GM21737 (cell line): ENCODE data around the gene DYNC1I1.

Experiments used
- ATAC-seq: cut with Tn5 transposase; IDR thresholded peaks from one replicate; pipeline ENCODE4 v1.9.1; 2021; ENCODE audit warnings: mild to moderate bottlenecking, moderate library complexity; ENCODE audit not compliant: unreplicated experiment

Gene DYNC1I1

DNA sequence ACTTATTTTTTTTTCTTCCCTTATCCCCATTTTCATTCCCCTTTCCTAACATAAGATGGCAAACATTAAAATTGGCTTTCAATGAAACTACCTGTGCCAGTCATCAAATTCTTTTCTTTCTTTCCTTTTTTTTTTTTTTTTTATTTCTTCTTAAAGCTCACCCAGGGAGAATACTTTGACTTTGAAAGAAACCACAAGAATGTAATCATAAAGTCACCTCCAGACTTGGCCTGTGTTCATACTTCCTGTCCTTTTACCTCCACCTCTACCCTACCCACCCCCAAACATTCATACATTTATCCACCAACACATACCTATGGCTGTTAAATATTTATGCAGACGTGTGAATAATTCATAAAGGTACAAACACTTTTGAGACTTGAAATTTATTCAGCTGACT lies 295.0 kb downstream of the DYNC1I1 start:
- ATAC-seq = no peak

DNA sequence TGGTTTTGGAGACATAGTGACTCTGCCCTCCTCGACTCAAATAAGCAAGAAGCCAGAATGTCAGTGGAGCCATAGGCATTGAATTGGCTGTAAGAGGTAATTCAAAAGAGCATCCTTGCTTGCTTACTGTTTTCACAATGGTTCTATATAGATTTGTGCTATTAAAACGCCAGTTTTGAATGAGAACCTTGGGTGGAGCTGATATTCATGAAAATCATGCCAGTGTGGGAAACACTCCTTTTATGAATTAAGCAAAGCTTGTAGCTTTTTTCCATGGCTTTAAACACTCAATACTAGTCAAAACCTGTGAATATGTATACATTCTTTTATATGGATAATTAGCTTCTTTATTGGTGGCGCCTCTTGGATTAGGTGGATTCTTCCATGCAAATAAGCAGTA lies 297.0 kb downstream of the DYNC1I1 start:
- no peak for ATAC-seq

DNA sequence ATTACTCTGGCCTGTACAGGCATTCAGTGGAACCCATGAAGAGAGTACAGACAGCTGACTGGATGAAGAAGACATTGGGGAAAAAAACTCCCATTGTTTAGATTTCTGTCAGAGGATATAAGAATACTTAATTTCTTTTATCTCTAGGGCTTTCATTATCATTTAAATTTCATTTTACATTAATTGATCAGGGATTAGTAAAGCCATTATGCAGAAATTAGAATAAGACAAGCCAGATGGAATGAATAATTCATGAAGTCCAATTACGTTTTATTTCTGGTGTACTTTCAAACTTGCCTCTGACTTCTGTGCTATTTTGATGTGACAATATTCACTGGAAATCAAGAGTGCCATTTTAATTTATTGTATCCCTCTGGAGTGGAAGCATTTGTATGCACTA lies 302.5 kb downstream of the DYNC1I1 start:
- no peak for ATAC-seq

DNA sequence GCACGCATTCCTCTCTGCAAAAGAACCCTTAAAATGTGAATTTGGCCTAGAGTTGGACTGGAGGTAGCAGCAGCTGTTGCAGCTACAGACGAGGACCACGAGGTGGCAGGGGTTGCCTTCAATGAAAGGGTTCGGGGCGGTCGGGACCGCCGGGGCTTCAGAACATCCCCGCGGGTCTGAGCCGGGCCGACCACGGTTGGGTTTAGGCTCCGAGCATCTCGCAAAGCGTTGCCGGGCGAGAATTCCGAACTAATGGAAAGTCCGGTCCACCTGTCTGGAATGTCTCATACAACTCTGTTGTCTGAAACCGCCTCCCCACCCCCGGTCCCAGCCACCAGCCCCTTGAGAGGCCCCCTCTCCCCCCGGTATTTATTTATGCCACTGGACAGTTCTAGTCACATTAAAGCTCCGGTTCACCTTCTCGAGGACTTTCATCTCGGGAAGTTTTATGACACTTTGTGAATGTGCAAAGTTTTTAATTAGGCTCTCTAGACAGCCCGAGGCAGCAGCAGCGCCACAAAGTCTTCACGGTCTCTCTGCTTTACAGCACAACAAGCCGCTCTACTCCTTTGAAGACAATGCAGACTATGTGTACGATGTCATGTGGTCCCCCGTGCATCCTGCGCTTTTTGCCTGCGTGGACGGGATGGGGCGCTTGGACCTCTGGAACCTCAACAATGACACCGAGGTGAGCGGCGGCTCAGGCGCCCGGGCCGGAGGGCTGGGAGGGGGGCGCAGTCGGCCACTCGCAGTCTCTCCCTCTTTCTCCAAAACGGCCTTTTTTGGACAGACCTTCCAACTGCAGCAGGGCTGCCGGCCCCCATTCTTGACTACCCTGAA lies 303.4 kb downstream of the DYNC1I1 start:
- peak; percentile 84 for ATAC-seq

DNA sequence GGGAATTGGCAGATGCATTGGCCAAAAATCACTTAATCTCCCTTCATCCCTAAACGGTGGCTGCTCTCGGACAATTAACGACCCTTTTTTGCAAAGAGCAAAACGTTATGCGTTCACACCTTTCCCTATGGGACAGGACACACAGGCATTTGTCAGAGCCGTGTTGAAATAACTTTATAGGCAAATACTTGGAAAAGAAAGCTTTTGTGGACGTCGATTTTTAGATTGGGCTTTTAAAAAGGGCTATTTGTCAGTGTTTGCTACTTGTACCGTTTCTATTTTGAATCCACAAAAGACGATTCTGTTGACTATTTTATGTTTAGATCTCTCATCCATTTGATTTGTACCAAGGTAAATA lies 304.0 kb downstream of the DYNC1I1 start:
- no peak for ATAC-seq

DNA sequence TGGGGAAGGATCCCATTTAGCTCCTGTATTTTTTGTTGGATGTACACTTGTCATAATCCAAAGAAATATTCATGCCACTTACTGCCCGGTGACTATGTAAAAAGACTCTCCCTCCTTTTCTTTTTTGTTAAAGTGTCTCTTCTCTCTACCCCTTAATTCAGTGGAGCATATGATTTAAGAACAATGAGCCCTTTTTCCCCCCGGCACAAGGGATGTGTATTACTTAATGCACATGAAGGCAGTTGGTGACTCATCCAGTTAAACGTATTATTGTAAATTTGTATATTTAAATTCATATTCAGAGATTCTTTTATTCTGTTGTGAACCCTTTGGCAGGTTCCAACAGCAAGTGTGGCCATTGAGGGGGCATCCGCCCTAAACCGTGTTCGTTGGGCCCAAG lies 307.7 kb downstream of the DYNC1I1 start:
- no peak for ATAC-seq

DNA sequence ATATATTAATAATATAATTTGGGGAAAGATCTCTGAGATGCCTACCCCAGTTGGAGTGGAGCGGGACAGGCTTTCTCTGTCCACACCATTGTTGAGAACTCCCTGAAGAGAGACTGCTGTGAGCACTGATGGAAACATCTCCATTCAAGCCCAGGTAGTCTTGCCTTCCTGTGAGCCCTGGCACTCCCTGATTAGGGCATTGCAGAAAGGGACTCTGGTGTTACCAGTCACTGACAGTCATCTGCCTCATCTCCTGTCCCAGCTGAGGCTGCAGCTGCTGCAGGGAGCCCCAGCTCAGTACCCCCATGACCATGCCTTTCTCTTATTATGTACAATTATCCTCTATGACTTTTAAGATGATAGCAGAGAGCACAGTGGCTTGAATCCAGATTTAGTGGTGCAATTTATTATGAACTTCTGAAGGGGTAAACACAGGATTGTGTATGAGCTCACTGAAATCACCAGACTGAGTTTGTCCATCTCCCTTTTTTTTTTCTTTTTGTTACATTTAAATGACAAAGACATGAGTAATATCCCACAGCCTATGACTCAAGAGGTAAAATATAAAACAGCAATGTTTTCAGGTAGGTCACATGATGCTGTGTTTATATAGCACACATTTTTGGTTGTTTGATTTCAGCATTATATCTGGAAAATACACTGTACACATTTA lies 312.7 kb downstream of the DYNC1I1 start:
- no peak for ATAC-seq

DNA sequence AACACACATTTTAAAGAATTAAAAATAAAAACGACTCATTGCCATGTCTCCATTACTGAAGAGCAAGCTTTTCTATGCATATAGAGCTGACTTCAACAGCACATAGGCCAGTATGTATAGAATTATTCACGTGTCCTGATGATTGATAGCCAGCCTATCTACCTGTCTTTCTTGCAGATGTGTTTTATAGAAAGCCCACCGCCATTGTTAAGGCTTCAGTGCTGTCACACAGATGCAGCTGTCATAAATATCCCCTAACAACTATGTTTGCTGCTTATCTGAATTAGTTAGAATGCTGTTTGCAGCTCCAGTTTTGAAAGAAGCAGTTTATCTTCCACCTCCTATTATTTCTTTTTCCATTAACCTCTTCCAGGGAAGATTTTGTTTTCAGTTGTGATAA lies 313.6 kb downstream of the DYNC1I1 start:
- ATAC-seq = no peak

DNA sequence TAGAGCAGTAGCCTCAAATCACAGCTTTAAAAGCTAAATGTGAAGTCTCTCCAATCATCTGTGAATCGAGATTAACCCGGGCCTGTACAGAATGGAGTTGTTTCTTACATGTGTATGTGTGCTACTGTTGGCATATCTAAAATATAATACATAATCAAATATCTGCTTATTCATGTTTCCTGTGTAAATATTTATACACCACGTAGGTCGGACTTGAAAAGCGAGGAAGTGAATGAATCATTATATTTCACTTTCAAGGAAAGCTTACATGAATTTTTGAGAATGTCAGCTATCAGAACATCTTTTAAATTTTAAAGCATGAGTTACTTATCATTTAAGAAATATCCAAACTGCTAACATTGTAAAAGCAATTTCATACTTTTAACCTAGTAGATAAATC lies 316.2 kb downstream of the DYNC1I1 start:
- no peak for ATAC-seq

DNA sequence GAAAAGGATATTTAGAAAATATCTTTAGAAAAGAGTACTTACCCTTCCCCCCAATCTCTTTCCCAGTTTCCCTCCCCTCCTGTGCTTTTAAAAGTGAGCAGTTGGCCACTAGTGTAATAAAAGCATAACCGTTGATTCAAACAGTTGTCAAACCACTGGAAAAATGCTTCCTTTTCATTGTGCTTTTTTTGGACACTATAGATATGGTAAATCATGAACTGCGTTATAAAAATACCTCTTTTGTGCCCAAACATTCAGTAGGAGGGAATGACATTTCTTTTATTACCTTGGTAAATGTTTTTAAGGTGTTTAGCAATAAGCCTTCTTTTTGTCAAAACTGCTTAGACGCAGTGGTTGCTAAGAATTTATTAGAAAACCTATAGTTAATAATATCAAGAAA lies 317.2 kb downstream of the DYNC1I1 start:
- no peak for ATAC-seq

DNA sequence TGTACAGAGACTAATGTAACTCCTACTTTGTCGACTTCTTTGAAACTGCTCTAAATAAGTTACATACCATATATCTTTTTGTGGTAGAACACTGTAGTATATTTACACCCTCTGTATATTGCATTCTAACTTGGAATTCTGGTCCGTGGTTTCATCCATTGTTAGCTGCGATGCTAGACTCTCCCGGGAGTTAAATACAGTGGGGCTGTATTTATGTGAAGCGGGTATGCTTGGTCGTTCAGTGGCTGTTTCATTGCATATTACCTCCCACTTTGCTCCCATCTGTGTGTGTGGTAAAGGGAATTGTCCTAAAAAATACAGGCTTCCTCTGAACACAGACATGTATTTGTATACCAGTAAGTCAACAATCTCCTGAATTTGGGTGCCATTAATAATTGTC lies 318.4 kb downstream of the DYNC1I1 start:
- ATAC-seq = no peak

DNA sequence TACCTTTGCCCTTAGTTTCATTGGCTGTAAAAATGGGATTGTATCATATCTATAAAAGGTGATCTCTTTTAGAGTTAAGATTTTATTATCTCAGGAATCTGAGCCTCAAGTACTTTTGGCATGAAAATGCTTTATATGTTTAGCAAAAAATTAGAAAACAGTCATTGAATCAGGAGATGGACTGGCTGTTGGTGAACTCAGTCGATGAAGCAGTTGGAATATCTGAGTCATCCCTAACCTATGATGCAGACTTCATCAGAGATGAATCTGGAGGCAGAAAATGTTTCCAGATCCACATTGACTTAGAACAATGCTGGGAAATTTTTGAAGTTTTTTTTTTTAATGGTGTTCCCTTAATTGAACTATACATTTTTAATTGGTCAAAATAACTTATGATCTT lies 321.1 kb downstream of the DYNC1I1 start:
- no peak for ATAC-seq

DNA sequence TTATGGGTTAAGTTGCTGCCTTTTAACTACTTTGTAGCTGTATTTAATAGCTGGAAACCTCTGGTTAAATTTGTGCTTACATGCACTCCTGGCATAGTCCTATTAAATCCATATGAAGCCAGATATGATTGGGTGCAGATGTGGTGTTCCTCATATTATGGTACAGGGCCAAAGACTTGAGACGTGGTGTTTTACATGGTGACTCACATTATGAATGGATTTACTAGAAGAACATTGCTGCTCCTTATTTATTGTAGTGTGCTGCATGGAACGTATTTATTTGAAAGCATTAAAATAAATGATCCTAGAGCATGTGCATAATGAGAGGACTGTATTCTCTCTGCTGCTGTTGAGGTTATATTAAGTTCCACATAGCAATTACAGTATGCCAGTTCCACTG lies 325.5 kb downstream of the DYNC1I1 start:
- no peak for ATAC-seq

DNA sequence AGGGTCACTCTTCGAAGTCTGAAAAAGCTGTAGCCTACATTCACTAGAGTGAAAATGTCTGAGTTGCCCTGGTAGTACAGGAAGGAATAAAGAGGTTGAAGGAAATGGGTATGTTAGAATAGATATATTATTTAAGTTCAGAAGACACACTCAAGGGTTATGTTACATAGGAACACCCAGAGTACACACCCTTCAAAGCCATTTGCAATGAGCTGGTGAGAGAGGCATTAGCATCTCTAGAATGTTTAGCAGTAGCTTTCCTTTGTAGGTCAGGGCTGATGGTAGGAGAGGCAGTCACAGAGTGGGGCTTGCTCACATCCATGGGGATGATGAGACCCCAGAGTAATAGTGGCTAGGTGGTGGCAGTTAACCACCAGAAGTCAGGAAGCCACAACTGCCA lies 328.4 kb downstream of the DYNC1I1 start:
- ATAC-seq = no peak

DNA sequence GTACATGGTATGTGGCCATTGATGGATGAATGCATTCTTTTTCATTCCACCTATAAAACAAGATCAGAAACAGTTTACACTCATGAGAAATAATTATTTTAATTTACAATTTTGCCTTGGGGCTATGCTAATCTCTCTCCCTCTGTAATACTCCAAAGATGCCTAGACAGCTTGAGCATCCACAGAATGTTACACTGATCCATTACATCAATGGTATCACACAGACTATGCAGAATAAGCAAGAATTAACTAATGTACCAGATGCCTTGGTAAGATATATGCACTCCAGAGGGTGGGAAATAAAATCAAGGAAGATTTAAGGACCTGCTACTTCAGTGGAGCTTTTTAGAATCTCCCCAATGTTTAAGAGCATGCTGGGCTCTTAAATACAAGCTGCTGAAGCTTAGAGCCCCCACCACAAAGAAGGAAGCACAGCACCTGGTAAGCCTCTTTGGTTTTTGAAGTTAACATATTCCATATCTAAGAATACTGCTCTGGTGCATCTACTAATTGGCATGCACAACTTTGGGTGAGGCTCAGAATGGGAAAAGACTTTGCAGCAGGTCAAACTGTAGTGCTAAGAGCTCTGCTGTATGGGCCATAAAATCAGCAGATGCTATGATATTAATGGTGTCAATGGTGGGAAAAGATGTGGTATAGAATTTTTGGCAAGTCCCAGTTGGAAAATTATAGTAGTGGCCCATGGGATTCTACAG lies 329.9 kb downstream of the DYNC1I1 start:
- no peak for ATAC-seq

DNA sequence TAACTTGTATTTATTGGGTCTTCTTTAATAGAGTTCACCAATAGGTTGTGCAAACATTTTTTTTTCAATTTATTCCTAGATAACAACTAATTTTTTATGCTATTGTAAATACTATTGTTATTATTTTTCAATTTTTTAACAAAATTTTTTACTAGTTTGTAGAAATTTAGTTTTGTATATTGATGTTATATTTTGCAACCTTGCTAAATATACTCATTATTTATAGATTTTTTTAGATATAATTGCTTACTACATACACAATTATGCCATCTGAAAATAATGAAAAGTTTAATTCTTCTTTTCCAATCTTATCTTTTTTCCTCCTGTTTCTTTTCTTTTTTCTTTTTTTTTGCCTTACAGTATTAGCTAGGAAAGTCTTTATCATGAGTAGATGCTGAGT lies 332.6 kb downstream of the DYNC1I1 start:
- ATAC-seq = no peak

DNA sequence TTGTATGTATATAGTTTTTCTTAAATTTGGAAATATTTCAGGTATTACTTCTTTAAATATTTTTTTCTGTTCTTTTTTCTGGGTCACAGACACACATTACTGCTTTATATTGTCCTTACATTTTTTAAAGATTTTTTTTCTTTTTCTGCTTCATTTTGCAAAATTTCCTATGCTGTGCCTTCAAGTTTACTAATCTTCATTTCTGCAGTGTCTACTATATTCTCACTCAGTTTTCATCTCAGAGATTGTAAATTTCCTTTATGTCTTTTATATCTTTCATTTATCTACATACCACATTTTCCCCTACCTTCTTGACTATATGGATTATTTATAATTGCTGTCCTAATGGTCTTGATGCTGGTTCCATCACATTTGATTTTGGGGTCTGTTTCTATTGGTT lies 339.1 kb downstream of the DYNC1I1 start:
- ATAC-seq = no peak

DNA sequence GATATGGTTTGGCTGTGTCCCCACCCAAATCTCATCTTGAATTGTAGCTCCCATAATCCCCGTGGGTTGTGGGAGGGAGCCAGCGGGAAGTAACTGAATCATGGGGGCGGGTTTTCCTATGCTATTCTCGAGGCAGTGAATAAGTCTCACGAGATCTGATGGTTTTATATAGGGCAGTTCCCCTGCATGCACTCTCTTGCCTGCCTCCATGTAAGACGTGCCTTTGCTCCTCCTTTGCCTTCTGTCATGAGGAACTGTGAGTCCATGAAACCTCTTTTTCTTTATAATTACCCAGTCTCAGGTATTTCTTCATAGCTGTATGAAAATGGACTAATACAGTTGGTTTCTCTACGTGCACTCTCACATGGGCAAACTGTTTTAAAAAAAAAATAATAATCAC lies 341.8 kb downstream of the DYNC1I1 start:
- no peak for ATAC-seq

DNA sequence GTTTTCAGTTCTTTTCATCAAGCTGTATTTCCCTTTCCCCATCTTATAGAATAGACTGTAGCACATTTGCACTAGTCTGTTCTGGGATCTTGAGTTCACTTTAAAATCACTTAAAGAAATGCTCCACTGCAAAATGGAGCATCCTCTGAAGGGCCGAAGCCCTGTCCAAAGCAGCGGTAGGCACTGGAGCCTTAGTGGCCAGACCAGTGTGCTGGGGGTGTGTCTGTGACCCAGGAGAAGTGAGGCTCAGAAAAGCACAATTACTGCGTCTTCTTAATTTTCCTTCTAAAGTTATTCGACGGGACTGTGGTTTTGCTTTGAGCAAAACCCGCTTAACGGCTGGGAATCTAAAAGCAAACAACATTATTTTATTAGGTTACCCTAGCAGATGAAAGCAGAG lies 343.8 kb downstream of the DYNC1I1 start:
- ATAC-seq = no peak

DNA sequence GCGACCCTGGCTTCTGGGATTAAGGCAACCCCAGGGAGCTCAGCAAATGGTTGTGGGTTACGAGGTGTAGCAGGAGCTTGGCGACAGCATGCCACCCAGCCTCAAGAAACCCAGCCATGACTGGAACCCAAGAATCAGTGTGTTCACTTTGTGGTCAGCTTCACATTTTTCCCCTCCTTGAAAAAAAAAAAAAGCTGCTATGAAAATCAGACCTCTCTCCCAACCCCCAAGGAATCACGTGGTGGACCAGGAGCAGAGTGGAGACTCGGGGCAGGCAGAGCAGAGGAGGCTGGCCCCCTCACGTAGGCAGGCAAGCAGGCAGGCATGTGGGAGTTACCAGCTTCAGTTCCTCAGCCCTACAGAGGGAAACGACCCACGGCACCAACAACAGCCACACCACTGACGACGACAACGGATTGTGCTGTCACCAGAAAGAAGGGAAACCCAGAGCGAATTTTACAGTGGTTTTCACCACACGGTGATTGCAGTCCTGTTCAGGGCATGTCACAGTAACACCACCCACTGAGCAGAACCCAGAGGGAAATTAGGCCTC lies 346.2 kb downstream of the DYNC1I1 start:
- ATAC-seq = no peak

DNA sequence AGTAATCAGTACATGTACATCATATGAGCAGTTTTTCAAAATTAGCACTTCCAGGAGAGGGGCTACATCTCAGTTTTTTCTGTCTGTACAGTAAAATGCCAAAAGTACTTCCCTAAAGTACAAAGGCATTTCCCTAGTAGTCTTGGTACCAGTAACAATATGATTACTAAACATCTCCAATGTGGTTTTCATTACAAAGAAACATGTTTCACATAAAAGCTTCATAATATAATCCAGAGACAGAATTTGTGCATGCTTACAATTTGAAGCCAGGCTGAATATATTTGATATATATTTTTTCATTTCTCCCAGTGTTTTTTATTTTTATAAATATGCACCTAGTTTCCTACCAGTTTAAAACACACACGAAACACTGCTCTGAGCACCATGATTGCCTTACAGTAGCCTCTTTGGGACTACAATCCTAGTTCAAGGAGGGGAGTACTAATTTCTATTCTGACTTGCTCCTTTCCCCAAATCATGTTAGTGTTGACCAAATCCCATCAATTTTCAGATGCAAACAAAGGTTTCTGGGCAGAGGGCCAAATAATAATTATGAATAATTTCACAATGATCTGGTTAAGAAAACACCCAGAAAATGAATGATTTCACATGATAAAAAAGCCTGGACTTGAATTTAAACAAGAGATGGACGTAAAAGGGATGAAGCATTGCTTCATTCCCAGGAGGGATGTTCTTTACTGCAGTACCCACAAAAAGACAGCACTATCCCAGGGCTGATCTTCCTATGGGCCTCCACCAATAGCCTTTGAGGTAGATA lies 348.3 kb downstream of the DYNC1I1 start:
- no peak for ATAC-seq
